ENCODE results near the gene GREM2.

The GREM2 gene

DNA sequence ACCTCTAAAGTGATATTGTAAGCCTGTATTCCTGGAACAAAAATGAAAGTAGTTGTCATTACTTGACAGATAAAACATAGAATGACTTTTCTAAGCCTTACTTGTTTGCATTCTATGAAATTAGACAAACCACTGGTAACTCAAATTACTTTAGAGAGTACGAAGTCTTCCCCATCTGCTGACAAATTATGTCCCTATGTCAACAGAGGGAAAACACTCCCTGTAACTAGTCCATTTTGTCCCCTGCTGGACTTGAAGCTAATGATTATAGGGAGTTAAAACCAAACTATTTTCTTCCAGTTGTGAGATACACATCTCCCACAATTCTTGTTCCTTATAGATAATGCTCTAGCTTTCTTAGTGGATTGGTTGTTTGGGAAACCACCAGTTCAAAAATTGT, 39.6 kb downstream of the GREM2 start:
- TF ChIP-seq, protein P1, sequence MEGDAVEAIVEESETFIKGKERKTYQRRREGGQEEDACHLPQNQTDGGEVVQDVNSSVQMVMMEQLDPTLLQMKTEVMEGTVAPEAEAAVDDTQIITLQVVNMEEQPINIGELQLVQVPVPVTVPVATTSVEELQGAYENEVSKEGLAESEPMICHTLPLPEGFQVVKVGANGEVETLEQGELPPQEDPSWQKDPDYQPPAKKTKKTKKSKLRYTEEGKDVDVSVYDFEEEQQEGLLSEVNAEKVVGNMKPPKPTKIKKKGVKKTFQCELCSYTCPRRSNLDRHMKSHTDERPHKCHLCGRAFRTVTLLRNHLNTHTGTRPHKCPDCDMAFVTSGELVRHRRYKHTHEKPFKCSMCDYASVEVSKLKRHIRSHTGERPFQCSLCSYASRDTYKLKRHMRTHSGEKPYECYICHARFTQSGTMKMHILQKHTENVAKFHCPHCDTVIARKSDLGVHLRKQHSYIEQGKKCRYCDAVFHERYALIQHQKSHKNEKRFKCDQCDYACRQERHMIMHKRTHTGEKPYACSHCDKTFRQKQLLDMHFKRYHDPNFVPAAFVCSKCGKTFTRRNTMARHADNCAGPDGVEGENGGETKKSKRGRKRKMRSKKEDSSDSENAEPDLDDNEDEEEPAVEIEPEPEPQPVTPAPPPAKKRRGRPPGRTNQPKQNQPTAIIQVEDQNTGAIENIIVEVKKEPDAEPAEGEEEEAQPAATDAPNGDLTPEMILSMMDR (IDR thresholded peaks at IDR 0.05; ENCODE audit: extremely low read depth, insufficient read depth, missing control alignments): no peak
- DNase-seq (ENCODE audit: low spot score): no peak
- in situ Hi-C loops (cut with MboI; ENCODE audit: low pct_unique_long_range_greater_than_20kb, low sequenced_read_pairs, unreplicated experiment): no loop called here

DNA sequence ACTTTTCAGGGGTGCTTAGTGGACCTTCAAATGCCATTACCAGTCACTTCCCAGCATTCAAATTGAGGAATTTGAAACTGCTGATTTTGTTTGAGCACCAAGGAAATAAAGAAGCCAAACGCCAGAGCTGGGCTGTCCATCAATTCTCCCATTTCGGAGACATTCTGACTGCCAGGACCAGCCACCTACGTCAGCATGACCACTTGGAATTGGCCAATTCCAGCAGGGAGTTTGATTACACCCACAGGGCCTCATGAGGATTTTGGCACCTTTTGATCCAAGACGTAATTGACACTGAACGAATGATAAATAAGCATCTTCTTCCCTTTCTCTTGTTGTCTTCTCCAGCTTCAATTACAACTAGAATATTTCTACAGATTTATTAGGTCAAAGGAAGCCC, 40.2 kb downstream of the GREM2 start:
- in situ Hi-C loops (cut with MboI; ENCODE audit: low pct_unique_long_range_greater_than_20kb, low sequenced_read_pairs, unreplicated experiment): no loop called here
- TF ChIP-seq, protein P1 (IDR thresholded peaks at IDR 0.05; ENCODE audit: extremely low read depth, insufficient read depth, missing control alignments): no peak
- DNase-seq (ENCODE audit: low spot score): no peak

DNA sequence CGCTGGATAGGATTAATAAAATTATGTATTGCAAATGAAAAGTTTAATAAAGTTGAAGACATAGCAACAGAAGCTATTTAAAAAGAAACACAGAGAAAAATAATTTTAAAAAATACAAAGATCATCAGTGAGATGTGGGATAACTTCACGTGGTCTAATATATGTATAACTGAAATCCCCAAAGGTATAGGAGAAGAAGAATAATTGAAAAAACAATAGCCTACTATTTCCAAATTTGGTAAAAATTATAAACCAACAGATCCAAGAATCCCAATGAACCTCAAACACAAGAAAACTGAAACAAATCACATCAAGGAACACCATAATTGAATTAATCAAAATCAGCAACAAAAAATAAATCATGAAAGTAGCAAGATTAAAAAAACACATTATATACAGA, 44.9 kb downstream of the GREM2 start:
- TF ChIP-seq, protein P1 (IDR thresholded peaks at IDR 0.05; ENCODE audit: extremely low read depth, insufficient read depth, missing control alignments): no peak

DNA sequence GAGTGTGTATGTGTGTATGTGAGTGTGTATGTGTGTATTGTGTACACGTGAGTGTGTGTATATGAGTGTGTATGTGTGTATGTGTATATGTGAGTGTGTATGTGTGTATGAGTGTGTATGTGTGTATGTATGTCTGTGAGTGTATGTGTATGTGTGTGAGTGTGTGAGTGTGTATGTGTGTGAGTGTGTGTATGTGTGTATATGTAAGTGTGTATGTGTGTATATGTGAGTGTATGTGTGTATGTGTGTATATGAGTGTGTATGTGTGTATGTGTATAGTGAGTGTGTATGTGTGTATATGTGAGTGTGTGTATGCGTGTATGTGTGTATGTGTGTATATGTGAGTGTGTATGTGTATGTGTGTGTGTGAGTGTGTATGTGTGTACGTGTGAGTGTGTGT, 49.2 kb downstream of the GREM2 start:
- in situ Hi-C loops (cut with MboI; ENCODE audit: low pct_unique_long_range_greater_than_20kb, low sequenced_read_pairs, unreplicated experiment): no loop called here
- TF ChIP-seq, protein P1 (IDR thresholded peaks at IDR 0.05; ENCODE audit: extremely low read depth, insufficient read depth, missing control alignments): no peak
- no peak for DNase-seq (ENCODE audit: low spot score)

More for the DNA sequence above, 44.9 kb downstream of the GREM2 start:
- in situ Hi-C loops (cut with MboI; ENCODE audit: low pct_unique_long_range_greater_than_20kb, low sequenced_read_pairs, unreplicated experiment): no loop called here
- DNase-seq (ENCODE audit: low spot score): no peak

DNA sequence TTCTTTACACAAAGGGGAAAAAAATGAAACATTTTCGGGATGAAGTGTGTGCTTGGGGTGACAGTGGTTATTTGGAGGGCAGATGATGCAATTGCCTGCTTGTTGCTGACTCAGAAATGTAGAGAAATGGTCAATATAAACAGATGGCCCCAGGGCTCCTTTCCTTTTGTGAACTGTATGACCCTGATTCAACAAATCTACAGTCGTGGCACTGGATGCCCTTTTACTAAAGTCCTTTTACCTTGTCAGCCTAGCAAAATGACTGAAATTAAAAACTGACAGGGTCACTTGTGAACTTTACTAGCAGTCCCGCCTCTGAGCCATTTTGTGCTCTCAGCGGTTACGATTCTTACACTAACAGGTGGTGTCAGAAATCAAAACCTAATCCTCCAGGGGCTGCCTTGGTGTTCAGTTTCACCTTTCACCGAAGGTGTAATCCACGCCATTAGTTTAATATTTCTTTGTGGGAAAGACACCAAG, 49.8 kb downstream of the GREM2 start:
- in situ Hi-C loops (cut with MboI; ENCODE audit: low pct_unique_long_range_greater_than_20kb, low sequenced_read_pairs, unreplicated experiment): no loop called here
- no peak for DNase-seq (ENCODE audit: low spot score)
- TF ChIP-seq, protein P1 (IDR thresholded peaks at IDR 0.05; ENCODE audit: extremely low read depth, insufficient read depth, missing control alignments): no peak

DNA sequence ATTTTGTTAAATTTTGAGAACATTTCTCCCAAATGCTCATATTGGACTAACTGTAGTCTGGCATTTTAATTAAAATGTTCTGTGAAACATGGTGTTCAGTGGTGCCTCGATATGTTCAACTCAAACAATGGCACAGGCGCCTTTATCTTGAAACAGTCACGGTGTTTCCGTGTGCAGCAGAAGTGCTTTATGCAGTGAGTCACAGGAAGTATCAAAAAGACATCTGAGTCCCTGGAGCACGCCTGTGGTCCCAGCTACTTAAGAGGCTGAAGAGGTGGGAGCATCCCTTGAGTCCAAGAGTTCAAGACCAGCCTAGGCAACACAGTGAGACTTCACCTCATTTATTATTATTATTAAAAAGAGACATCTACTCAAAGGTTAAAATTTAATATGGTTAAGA, 52.2 kb downstream of the GREM2 start:
- DNase-seq (ENCODE audit: low spot score): no peak
- in situ Hi-C loops (cut with MboI; ENCODE audit: low pct_unique_long_range_greater_than_20kb, low sequenced_read_pairs, unreplicated experiment): no loop called here

More for the DNA sequence above, 52.2 kb downstream of the GREM2 start:
- TF ChIP-seq, protein P1 (IDR thresholded peaks at IDR 0.05; ENCODE audit: extremely low read depth, insufficient read depth, missing control alignments): no peak

Measured in GM13977 (cell line).